G401.6 (cell line): Measurements from ENCODE around the gene OR2T35.
"Not testable (repeated sequence)": the region's sequence is repeated elsewhere in the genome, so short reads cannot be mapped to it uniquely, and the experiment has no call there.

Experiments used
- FAIRE-seq: peaks from 2 replicates; lab custom pipeline; 2012; peaks lifted over from hg19 to GRCh38; lab: Jason Lieb, UNC

OR2T35 gene

GRCh38 chr1:248645178-248645577 lies at the start of gene OR2T35:
Gene OR2T35, minus strand, starts transcription at chr1:248645278. Its CDS starts 6,020 bp downstream, at chr1:248639258.
- not testable (repeated sequence) for FAIRE-seq

- FAIRE-seq: no peak
Measured at GRCh38 chr1:248691567-248692155, 46.6 kb upstream of the OR2T35 start.

GRCh38 chr1:248688527-248689298 lies 43.6 kb upstream of the OR2T35 start:
- no peak for FAIRE-seq

- FAIRE-seq: no peak
Measured at GRCh38 chr1:248686815-248687214, 41.7 kb upstream of the OR2T35 start.

- no peak for FAIRE-seq
Measured at GRCh38 chr1:248681651-248682050, 36.6 kb upstream of the OR2T35 start.

- no peak for FAIRE-seq
Measured at GRCh38 chr1:248670003-248670402, 24.9 kb upstream of the OR2T35 start.

GRCh38 chr1:248663453-248664328 lies 18.6 kb upstream of the OR2T35 start:
- not testable (repeated sequence) for FAIRE-seq

- not testable (repeated sequence) for FAIRE-seq
Measured at GRCh38 chr1:248656797-248657196, 11.7 kb upstream of the OR2T35 start.

GRCh38 chr1:248655354-248655753 lies 10.3 kb upstream of the OR2T35 start, which contains the start of gene OR2T27:
Gene OR2T27, minus strand, starts transcription at chr1:248655528. Its CDS starts 4,644 bp downstream, at chr1:248650884.
- FAIRE-seq: not testable (repeated sequence)

- not testable (repeated sequence) for FAIRE-seq
Measured at GRCh38 chr1:248648770-248649536, 3.9 kb upstream of the OR2T35 start.

GRCh38 chr1:248642971-248643651 lies 2.0 kb downstream of the OR2T35 start:
- FAIRE-seq: not testable (repeated sequence)

GRCh38 chr1:248641583-248641982 lies 3.5 kb downstream of the OR2T35 start:
- FAIRE-seq: not testable (repeated sequence)

GRCh38 chr1:248640906-248641305 lies 4.2 kb downstream of the OR2T35 start:
- FAIRE-seq: not testable (repeated sequence)

GRCh38 chr1:248639652-248640051 lies 5.4 kb downstream of the OR2T35 start:
- not testable (repeated sequence) for FAIRE-seq

GRCh38 chr1:248636612-248637011 lies 8.5 kb downstream of the OR2T35 start:
- FAIRE-seq: not testable (repeated sequence)

- not testable (repeated sequence) for FAIRE-seq
Measured at GRCh38 chr1:248634991-248635390, 10.1 kb downstream of the OR2T35 start, which contains the start of gene OR2T11. Gene OR2T11, minus strand, starts transcription at chr1:248635091. Its CDS starts 7,963 bp downstream, at chr1:248627128.

- FAIRE-seq: no peak
Measured at GRCh38 chr1:248631354-248632008, 13.6 kb downstream of the OR2T35 start.

GRCh38 chr1:248630551-248630950 lies 14.5 kb downstream of the OR2T35 start:
- no peak for FAIRE-seq

GRCh38 chr1:248627971-248628844 lies 16.9 kb downstream of the OR2T35 start:
- FAIRE-seq: no peak
